Measurements from ENCODE around the gene EEF1A2. TPM values are rescaled to one million over a fixed set of nuclear protein-coding genes. Genes with fewer than 3 reads are reported as not detected.
A peak's percentile ranks its signal among the peaks of the same experiment; 100 is the strongest.

Gene EEF1A2
- total RNA-seq, 1 experiment from 2014 or later, result 359 TPM

GRCh38 chr20:63500151-63500901, 1.4 kb upstream of the EEF1A2 start:
- CTCF ChIA-PET, result interaction anchor here (0.6 kb wide), 2 partner anchors 188 to 266 kb away, joined by 3 to 5 read pairs; no protein-coding TSS in a partner anchor
- Mint-ChIP-seq H3K36me3 (ENCODE audit: insufficient read depth, unreplicated experiment) (peaks cover 40% of the 10 kb centered on the region), H3K9me3 (ENCODE audit: low read depth, unreplicated experiment) (peaks cover 4% of the 10 kb centered on the region), H3K4me3 (ENCODE audit: low read depth, unreplicated experiment) (peak overlapping the region; percentile 75), H3K4me1 (ENCODE audit: low read depth, unreplicated experiment) (no peaks in the 10 kb centered on the region), H3K27me3 (ENCODE audit: unreplicated experiment) (peaks cover 24% of the 10 kb centered on the region), H3K27ac (ENCODE audit: unreplicated experiment) (no peak overlapping the region)
- BruUV-seq (replicated peaks), result no TSS peak
- intact Hi-C loops (cut with micrococcal nuclease; ENCODE audit: unreplicated experiment), result no loop called here
- DNase-seq, result no peak
- no peak for TF ChIP-seq CTCF (IDR thresholded peaks at IDR 0.05; ENCODE audit: unreplicated experiment)

- peak overlapping the region; percentile 75 for H3K4me3 Mint-ChIP-seq (ENCODE audit: low read depth, unreplicated experiment)
- peak; percentile 40 for DNase-seq
- no peaks in the 10 kb centered on the region for H3K4me1 Mint-ChIP-seq (ENCODE audit: low read depth, unreplicated experiment)
- peaks cover 16% of the 10 kb centered on the region for H3K27me3 Mint-ChIP-seq (ENCODE audit: unreplicated experiment)
- BruUV-seq (replicated peaks), result no TSS peak
- H3K36me3 Mint-ChIP-seq (ENCODE audit: insufficient read depth, unreplicated experiment), result peaks cover 45% of the 10 kb centered on the region
- no peak for TF ChIP-seq CTCF (IDR thresholded peaks at IDR 0.05; ENCODE audit: unreplicated experiment)
- H3K27ac Mint-ChIP-seq (ENCODE audit: unreplicated experiment), result no peak overlapping the region
- CTCF ChIA-PET, result no interaction called here
- intact Hi-C loops (cut with micrococcal nuclease; ENCODE audit: unreplicated experiment), result loop anchor here (2.0 kb wide), 1 partner anchor 21 kb away; the partner anchor contains the start of gene PPDPF
- no peaks in the 10 kb centered on the region for H3K9me3 Mint-ChIP-seq (ENCODE audit: low read depth, unreplicated experiment)
These were observed 571 bp upstream of the EEF1A2 start for GRCh38 chr20:63499338-63499969.

- Mint-ChIP-seq H3K36me3 (ENCODE audit: insufficient read depth, unreplicated experiment) (peaks cover 46% of the 10 kb centered on the region), H3K4me1 (ENCODE audit: low read depth, unreplicated experiment) (no peaks in the 10 kb centered on the region), H3K4me3 (ENCODE audit: low read depth, unreplicated experiment) (peak overlapping the region; percentile 75), H3K27me3 (ENCODE audit: unreplicated experiment) (peaks cover 3% of the 10 kb centered on the region), H3K9me3 (ENCODE audit: low read depth, unreplicated experiment) (no peaks in the 10 kb centered on the region), H3K27ac (ENCODE audit: unreplicated experiment) (peak overlapping the region; percentile 50)
- CTCF ChIA-PET, result interaction anchor here (2.7 kb wide), 1 partner anchor 22 kb away, joined by 15 read pairs; the partner anchor contains the start of gene PPDPF
- TF ChIP-seq CTCF (IDR thresholded peaks at IDR 0.05; ENCODE audit: unreplicated experiment), result no peak
- intact Hi-C loops (cut with micrococcal nuclease; ENCODE audit: unreplicated experiment), result loop anchor here (2.0 kb wide), 1 partner anchor 23 kb away; the partner anchor contains the start of gene PPDPF
- no TSS peak for BruUV-seq (replicated peaks)
- DNase-seq, result peak; percentile 92
These were observed 642 bp downstream of the EEF1A2 start for GRCh38 chr20:63497946-63498935.
